ENCODE measurements around the gene CCT8. TPM values are rescaled to one million over a fixed set of nuclear protein-coding genes. Genes with fewer than 3 reads are reported as not detected.

The CCT8 gene
- total RNA-seq, 1 donor from 2014 or later = 104 TPM

DNA sequence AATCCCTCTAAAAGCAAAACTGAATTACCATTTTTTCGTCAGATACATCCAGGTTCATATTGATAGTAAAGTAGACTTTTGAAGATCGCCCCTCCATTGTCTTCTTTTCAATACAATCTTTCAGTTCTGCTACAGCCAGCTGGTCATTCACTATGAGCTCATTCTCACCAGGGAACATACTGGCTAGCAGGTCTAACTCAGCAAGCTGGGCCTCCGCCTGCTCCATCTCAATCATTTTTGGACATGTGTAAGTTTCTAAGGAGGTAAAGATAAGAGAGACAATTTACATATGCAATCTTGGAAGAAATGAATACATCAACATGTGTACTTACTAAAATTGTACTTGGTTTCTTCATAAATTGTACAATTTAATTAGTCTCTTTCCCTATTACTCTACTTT, 65.1 kb downstream of the CCT8 start:
- TF ChIP-seq, protein P1, sequence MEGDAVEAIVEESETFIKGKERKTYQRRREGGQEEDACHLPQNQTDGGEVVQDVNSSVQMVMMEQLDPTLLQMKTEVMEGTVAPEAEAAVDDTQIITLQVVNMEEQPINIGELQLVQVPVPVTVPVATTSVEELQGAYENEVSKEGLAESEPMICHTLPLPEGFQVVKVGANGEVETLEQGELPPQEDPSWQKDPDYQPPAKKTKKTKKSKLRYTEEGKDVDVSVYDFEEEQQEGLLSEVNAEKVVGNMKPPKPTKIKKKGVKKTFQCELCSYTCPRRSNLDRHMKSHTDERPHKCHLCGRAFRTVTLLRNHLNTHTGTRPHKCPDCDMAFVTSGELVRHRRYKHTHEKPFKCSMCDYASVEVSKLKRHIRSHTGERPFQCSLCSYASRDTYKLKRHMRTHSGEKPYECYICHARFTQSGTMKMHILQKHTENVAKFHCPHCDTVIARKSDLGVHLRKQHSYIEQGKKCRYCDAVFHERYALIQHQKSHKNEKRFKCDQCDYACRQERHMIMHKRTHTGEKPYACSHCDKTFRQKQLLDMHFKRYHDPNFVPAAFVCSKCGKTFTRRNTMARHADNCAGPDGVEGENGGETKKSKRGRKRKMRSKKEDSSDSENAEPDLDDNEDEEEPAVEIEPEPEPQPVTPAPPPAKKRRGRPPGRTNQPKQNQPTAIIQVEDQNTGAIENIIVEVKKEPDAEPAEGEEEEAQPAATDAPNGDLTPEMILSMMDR (IDR thresholded peaks at IDR 0.05; ENCODE audit: borderline replicate concordance) = no peak
- Histone ChIP-seq H3K27me3 (ENCODE audit: low read depth) (no peaks in the 10 kb centered on the region), H3K36me3 (peaks cover 25% of the 10 kb centered on the region), H3K4me1 (peaks cover 7% of the 10 kb centered on the region), H3K9me3 (replicated peaks) (no peaks in the 10 kb centered on the region), H3K4me3 (no peak overlapping the region), H3K27ac (replicated peaks) (no peak overlapping the region)
- intact Hi-C loops (cut with micrococcal nuclease) = no loop called here
- no peak for DNase-seq

DNA sequence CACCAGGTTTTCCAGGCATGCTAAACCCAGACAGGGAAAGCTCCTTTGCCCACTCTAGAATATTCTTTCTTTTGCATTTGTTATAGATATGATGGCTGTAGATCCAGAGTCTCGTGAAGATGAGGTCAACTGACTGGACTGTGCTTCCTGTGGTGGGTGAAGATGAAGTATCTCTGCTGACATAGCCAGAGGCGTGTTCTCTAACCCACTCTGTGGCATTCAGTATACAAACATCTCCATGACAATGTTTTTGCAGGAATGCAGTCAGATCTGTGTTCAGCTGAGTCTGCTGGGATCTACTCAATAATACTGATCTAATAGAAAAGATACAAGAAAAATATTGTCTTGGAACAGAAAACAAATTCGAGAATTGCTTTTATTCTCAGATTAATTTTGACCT, 65.6 kb downstream of the CCT8 start:
- intact Hi-C loops (cut with micrococcal nuclease) = no loop called here
- no peak for DNase-seq
- Histone ChIP-seq H3K27ac (replicated peaks) (no peak overlapping the region), H3K36me3 (peaks cover 25% of the 10 kb centered on the region), H3K4me1 (peaks cover 12% of the 10 kb centered on the region), H3K27me3 (ENCODE audit: low read depth) (no peaks in the 10 kb centered on the region), H3K4me3 (no peak overlapping the region), H3K9me3 (replicated peaks) (no peaks in the 10 kb centered on the region)
- TF ChIP-seq, protein P1 (IDR thresholded peaks at IDR 0.05; ENCODE audit: borderline replicate concordance) = no peak

DNA sequence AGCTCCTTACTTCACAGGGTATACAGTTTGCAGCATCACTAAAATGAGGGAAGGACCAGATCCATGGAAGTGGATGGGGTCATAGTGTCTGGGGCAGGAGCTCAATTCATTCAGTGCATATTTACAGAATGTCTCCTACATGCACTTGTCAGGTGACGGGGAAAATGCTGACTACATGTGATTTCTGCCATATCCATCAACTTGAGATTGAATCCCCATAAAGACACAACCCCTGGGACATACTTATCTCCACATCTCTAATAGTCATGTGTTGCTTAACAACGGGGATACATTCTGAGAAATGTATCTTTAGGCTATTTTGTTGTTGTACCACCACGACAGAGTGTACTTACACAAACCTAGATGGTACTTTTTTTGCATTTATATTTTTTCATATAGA, 66.3 kb downstream of the CCT8 start:
- Histone ChIP-seq H3K27me3 (ENCODE audit: low read depth) (no peaks in the 10 kb centered on the region), H3K36me3 (peaks cover 25% of the 10 kb centered on the region), H3K9me3 (replicated peaks) (no peaks in the 10 kb centered on the region), H3K4me3 (no peak overlapping the region), H3K27ac (replicated peaks) (no peak overlapping the region), H3K4me1 (peaks cover 17% of the 10 kb centered on the region)
- intact Hi-C loops (cut with micrococcal nuclease) = no loop called here
- TF ChIP-seq, protein P1 (IDR thresholded peaks at IDR 0.05; ENCODE audit: borderline replicate concordance) = no peak
- no peak for DNase-seq

Other genes with a start within 250 kb of the CCT8 start
- 16.6 TPM for gene LTN1, start 80.8 kb downstream of the CCT8 start, total RNA-seq
- 14.3 TPM for gene RWDD2B, start 54.3 kb downstream of the CCT8 start, total RNA-seq
- 33.7 TPM for gene USP16, start 49.0 kb downstream of the CCT8 start, total RNA-seq
- 2.1 TPM for gene MAP3K7CL, start 57.0 kb upstream of the CCT8 start, total RNA-seq
- gene BACH1, start 225.3 kb upstream of the CCT8 start, total RNA-seq = 38.3 TPM

Data from left ventricle myocardium inferior (tissue), 1 donor.